GM12875 (cell line): ENCODE results near the gene PLD4.

Experiments
- H3K4me3 ChIP-seq: one replicate; pipeline ENCODE4 v1.5.1; 2011; ENCODE audit warnings: low read depth, low read length, control low read depth
- TF ChIP-seq, protein P1 (sequence below): IDR thresholded peaks from 2 replicates; pipeline ENCODE4 v1.5.1; 2011; ENCODE audit warnings: low read depth, mild to moderate bottlenecking, control low read depth, inconsistent platforms, low read length, moderate library complexity, borderline replicate concordance; ENCODE audit not compliant: insufficient read depth

PLD4 gene

DNA sequence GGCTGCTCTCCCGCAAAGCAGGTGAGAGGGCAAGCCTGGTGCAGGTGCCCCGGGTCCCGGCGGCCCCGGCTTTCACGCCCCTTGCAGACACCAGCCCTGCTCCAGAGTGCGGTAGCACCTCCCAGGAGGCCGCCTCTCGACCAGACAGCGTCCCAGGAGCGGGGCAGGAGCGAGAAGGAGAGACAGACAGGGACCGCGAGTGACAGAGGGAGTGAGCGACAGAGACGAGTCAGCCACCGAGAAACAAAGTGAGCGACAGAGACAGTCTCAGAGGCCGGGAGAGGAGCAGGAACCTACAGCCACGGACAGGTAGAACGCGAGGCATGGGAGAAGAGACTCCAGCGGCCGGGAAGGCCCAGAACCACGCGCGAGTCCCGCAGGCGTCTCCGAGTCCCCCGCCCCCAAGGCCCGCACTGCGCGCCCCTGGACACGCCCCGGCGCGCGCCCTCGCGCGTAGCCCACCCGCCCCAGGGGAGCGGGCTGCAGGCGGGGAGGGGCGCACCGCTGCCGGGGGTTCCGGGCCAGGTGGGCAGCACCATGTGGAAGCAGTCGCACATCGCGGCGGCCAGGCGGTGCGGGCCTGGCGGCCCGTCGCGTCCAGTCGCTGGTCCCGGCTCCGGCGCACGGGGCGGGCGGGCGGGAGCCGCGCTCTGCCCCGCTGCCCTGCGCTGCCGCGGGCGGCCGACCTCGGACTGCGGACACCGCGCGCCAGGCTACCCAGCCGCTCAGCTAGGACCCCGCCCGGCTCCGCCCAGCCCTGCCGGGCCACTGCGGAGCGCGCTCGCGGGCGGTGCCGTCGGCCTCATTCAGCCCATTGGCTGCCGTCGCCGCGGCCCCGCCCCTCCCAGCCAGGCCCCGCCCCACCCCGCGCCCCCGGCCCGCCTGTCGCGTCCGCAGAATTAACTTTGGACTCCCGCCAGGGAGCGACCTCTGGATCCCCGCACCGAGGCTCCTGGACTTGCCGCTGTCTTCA, 53.3 kb downstream of the PLD4 start, which contains the start of gene AHNAK2:
Gene AHNAK2 (minus strand): TSS at position 694 of the 973 bp plus-strand sequence. CDS start 137 bp downstream, at position 557.
- H3K4me3 ChIP-seq = no peak within 1 kb of the TSS
- TF ChIP-seq, protein P1, sequence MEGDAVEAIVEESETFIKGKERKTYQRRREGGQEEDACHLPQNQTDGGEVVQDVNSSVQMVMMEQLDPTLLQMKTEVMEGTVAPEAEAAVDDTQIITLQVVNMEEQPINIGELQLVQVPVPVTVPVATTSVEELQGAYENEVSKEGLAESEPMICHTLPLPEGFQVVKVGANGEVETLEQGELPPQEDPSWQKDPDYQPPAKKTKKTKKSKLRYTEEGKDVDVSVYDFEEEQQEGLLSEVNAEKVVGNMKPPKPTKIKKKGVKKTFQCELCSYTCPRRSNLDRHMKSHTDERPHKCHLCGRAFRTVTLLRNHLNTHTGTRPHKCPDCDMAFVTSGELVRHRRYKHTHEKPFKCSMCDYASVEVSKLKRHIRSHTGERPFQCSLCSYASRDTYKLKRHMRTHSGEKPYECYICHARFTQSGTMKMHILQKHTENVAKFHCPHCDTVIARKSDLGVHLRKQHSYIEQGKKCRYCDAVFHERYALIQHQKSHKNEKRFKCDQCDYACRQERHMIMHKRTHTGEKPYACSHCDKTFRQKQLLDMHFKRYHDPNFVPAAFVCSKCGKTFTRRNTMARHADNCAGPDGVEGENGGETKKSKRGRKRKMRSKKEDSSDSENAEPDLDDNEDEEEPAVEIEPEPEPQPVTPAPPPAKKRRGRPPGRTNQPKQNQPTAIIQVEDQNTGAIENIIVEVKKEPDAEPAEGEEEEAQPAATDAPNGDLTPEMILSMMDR = no peak

DNA sequence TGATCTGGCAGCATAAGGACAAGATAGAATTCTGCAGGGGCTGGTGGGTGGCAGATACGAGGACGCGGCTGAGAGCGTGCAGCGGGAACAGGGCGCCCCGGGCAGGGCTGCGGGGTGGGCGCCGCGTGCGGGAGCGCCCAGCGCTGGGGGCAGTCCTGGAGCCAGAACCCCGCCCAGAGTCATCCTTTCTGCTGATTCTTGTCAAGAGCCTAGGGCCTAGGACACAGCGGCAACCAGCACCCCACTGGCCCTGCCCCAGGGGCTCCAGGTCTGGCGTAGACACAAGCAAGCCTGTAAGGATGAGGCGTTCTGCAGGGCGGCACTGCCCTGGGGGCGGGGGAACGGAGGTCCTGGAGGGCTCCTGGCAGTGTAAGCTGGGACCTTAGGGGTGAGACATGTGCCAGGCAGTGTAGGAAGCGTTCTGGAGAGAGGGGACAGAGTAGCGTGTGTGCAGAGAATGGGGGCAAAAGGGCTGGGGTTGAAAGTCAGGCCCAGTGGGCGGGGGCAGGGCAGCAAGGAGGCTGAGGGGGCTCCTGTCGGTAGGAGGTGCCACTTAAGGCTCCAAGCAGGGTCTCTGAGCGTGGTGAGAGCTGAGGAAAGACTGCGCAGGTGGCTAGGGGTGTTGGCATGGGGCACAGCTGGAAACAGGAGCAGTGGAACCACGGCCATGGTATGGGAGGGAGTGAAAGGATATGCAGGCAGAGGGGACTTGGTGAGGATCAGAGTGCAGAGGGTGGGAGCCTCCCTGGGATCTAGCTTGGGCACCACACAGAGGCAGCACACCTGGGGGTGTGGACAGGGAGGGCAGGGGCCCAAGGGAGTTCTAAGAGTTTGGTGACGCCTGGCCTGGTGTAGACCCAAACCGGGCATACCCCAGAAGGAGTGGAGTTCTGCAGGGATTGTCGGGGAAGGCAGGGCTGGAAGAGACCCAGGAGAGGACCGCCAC, 54.3 kb downstream of the PLD4 start:
- TF ChIP-seq, protein P1 = no peak
- no peak overlapping the region for H3K4me3 ChIP-seq

DNA sequence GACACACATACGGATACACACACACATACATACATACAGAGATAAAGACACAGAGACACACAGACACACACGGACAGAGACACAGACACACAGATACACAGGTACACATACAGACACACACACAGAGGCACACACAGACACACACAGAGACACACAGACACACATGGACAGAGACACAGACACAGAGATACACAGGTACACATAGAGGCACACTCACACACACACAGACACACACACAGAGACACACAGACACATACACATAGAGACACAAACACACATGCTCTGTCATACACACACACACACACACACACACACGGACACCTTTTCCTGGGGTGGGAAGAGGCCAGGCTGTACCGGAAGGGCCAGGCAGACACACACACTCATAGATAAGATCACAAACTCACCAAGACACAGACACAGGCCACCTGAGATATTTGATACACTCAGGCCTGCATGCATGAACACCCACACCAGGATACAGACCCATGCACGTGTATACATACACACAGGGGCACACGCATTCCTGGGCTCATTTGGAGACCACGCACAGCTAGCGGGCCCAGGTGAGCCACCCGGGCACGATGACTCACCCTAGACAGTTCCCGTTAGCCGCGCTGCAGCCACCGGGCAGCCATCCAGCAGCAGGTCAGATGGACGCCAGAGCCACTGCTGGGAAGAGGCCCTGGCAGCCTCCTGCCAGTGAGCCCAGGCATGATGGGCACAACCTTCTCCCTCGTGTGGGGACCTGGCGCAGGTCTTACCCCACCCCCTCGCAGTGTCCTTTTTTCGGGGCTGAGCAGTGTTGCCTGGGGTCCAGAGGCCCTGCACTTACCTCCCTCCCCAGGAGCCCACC, 55.3 kb downstream of the PLD4 start:
- no peak overlapping the region for H3K4me3 ChIP-seq
- TF ChIP-seq, protein P1 = no peak

DNA sequence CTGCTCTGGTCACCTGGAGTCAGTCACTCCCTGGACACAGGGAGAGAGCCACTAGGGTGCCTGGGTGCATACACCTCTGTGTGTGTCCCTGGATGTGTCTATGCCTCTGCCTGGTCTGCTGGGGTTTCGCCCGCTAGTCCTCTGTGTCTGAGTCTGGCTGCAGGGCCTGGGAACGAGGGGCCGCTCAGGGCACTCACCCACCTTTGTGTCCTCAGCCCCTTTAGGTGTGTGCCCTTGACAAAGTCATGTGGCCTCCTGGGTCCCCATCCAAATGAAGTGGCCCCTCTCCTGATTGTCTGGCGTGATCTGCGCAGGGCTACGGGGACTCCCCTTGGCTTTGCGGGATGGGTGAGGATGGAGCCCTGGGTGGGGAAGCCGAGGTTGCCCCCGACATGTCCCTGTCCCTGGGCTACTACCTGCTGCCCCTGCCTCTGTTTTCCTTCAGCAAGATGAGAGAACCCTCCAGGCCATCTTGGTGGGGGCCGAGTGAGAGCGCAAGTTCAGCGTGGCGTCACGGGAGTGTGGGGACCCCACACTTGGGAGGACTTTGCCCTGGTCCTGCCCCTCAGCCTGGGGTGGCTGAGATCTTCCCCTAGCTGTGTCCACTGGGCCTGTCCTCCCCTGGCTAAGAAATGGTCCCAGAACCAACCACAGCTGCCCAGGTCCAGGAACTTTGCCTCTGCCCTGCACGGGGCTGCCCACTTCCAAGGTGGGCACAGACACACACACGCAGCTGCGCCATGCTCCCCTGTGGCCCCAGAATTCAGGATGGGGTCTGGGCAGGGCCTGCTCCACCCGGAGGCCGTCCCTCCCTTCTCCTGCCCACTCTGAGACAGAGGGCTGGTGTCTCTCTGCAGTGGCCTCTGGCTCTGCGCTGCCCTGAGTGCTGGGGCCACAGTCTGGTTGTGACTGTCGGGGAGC, 56.2 kb downstream of the PLD4 start:
- TF ChIP-seq, protein P1 = no peak
- H3K4me3 ChIP-seq = no peak overlapping the region

DNA sequence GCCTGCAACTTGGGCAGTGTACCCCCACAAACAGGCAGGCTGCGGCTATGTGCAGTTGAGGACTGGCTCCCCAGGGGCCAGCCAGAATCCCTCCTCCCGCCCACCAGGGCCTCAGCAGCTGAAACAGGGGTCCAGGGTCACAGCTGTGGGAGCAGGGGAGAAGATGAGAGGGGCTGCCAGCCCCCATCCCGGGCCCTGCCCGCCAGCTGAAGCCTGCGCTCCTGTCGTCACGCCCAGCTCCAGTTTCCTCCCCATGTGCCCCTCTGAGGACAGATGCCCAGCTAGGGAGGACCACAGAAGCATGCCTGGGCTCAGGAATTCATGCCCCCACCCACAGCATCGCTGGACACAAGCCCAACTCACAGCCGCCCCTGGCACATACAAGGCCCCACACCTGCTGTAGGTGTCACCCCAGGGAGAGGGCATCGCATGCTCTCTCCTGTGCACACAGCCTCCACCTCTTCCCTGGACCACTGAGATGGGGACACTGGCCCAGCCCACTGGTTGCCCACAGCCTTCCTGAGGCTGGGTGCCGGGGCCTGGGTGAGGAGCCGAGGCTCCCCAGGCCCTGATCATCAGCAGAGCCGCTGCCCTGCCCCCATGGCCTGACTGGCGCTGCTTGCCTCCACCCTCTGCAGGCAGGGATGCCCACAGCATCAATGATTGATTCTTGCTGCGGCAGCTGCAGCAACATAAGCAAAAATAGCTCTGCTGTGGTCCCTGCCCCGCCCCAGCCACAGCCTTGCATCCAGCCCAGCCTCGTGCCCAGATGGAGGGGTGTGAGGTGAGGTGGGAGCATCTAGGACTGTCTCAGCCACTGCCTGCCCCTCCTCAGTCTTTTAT, 57.2 kb downstream of the PLD4 start:
- no peak overlapping the region for H3K4me3 ChIP-seq
- TF ChIP-seq, protein P1 = no peak
